Measurements from ENCODE around the gene CYB5R3. TPM values are rescaled to one million over a fixed set of nuclear protein-coding genes. Genes with fewer than 3 reads are reported as not detected.

CYB5R3 gene
- total RNA-seq, 4 donors from 2014 or later, result 107 to 159 (median 138) TPM

DNA sequence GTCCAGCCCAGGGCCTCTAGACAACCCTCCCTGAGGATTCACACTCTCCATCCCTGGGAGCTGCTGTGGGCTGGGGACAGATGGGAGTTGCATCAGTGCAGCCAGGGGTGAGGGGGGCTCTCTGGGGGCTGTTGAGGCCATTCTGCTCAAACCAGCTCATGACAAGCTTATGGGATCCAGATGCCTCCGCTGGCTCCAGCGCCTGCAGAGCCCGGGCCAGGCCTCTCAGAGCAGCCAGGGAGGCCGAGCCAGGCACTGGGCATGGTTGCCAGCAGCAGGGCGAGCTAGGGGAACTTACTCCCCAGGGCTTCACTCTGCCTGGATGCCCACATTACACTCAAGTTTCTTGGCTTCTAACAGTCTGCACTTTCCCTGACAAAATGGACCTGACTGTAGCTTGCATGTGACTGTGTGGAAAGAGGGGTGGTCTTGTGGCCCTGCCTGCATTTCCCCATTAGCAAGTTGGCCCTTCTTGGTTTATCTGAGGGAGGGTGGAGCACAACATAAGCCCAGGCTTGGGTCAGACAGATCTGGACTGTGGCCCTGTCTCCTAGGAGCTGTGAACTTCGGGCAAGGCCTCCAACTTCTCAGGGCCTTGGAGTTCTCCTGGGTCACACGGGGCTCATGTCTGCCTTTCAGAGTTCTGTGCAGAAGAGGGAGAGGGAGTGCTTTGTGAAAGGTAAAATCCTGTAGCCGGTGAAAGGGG is 34.5 kb upstream of the CYB5R3 start:
- Histone ChIP-seq H3K4me3 (no peak overlapping the region), H3K4me1 (peaks cover 60% of the 10 kb centered on the region), H3K36me3 (no peaks in the 10 kb centered on the region), H3K9me3 (no peaks in the 10 kb centered on the region), H3K27ac (peak overlapping the region; percentile 68), H3K27me3 (no peaks in the 10 kb centered on the region)
- WGBS, result 32% methylated on average over 8 of the region's 8 CpGs
- DNase-seq (ENCODE audit: low spot score in 2 of 2), result peak; percentile 90
- no peak for TF ChIP-seq EP300 (IDR thresholded peaks at IDR 0.05)
- TF ChIP-seq, protein P1, sequence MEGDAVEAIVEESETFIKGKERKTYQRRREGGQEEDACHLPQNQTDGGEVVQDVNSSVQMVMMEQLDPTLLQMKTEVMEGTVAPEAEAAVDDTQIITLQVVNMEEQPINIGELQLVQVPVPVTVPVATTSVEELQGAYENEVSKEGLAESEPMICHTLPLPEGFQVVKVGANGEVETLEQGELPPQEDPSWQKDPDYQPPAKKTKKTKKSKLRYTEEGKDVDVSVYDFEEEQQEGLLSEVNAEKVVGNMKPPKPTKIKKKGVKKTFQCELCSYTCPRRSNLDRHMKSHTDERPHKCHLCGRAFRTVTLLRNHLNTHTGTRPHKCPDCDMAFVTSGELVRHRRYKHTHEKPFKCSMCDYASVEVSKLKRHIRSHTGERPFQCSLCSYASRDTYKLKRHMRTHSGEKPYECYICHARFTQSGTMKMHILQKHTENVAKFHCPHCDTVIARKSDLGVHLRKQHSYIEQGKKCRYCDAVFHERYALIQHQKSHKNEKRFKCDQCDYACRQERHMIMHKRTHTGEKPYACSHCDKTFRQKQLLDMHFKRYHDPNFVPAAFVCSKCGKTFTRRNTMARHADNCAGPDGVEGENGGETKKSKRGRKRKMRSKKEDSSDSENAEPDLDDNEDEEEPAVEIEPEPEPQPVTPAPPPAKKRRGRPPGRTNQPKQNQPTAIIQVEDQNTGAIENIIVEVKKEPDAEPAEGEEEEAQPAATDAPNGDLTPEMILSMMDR (IDR thresholded peaks at IDR 0.05), result no peak
- no peak for TF ChIP-seq POLR2A (IDR thresholded peaks at IDR 0.05)

DNA sequence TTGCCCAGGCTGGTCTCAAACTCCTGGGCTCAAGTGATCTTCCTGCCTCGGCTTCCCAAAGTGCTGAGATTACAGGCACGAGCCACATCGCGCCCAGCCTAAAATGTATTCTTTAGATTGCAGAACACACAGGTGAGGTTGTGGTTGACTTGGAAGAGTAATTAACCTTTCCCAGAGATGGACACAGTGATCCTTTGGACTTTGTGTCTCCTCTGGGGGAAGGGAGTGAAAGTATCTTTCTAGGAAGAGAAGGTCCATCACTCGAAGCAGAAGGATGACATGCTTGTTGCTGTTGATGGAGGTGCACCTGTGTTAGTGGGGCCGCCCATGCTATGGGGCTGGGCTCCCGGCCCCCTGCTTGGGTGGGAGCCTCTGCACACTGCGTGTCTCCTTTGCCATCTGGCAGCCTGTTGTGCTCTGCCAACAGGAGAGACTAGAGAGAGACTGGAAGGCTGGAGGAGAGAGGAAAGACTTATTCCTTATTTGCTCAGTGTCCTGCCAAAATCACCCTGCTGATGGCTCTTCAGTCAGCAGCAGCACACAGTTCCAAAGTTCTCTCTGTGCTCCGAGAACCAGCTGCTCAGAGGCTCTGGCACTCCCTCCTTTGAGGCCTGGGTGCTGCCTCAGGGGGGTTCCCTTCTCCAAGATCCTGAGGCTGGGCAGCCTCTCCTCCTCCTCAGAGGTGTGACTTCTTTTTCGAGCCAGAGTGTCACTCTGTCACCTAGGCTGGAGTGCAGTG is 33.1 kb upstream of the CYB5R3 start:
- H3K27me3 ChIP-seq, result no peaks in the 10 kb centered on the region
- H3K27ac ChIP-seq, result peak overlapping the region; percentile 68
- DNase-seq (ENCODE audit: low spot score in 2 of 2), result no peak
- peaks cover 51% of the 10 kb centered on the region for H3K4me1 ChIP-seq
- no peaks in the 10 kb centered on the region for H3K36me3 ChIP-seq
- 65% methylated on average over 10 of the region's 10 CpGs for WGBS
- no peak overlapping the region for H3K4me3 ChIP-seq
- H3K9me3 ChIP-seq, result no peaks in the 10 kb centered on the region
- TF ChIP-seq EP300 (IDR thresholded peaks at IDR 0.05), result no peak
- TF ChIP-seq, protein P1 (IDR thresholded peaks at IDR 0.05), result no peak
- no peak for TF ChIP-seq POLR2A (IDR thresholded peaks at IDR 0.05)
- TF ChIP-seq POLR2AphosphoS5 (IDR thresholded peaks at IDR 0.05), result no peak

DNA sequence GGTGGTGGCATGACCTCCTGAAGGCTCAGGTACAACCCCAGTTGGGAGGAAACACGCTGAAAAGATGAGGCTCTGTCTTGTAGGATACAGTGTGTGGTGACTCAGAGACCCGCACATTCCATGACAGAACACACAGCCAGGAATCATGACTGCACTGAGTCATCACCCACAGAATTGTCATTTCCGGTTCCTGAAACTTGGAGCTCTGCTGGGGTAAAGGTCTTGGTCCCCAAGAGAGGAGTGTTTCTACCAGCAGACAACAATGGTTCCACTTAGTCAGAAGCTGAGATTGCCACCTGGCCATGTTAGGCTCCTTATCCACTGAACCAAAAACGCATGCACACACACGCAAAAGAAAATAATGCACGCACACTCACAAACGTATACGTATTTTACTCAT is 31.5 kb upstream of the CYB5R3 start:
- no peak overlapping the region for H3K27ac ChIP-seq
- WGBS, result 72% methylated on average over 7 of the region's 8 CpGs

DNA sequence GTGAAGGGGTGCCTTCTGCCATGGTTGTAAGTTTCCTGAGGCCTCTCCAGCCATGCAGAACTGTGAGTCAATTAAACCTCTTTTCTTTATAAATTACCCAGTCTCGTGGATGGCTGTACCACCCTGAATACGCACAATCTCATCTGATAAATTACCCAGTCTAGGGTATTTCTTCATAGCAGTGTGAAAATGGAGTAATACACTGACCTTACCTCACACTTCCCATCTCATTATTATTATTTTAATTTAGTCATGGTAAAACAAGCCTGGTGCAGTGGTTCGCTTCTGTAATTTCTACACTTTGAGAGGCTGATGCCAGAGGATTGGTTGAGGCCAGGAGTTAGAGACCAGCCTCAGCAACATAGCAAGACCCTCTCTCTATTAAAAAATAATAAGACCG is 30.5 kb upstream of the CYB5R3 start:
- 94% methylated on average over 4 of the region's 4 CpGs for WGBS

More for the DNA sequence above, 31.5 kb upstream of the CYB5R3 start:
- H3K27me3 ChIP-seq, result no peaks in the 10 kb centered on the region
- DNase-seq (ENCODE audit: low spot score in 2 of 2), result no peak
- H3K36me3 ChIP-seq, result no peaks in the 10 kb centered on the region
- H3K4me1 ChIP-seq, result peaks cover 47% of the 10 kb centered on the region
- H3K9me3 ChIP-seq, result no peaks in the 10 kb centered on the region
- no peak overlapping the region for H3K4me3 ChIP-seq
- TF ChIP-seq POLR2A (IDR thresholded peaks at IDR 0.05), result no peak
- no peak for TF ChIP-seq EP300 (IDR thresholded peaks at IDR 0.05)
- TF ChIP-seq, protein P1 (IDR thresholded peaks at IDR 0.05), result no peak
- peak in 1 of 3 donors; percentile 71 for TF ChIP-seq POLR2AphosphoS5 (IDR thresholded peaks at IDR 0.05)

More for the DNA sequence above, 30.5 kb upstream of the CYB5R3 start:
- Histone ChIP-seq H3K27ac (no peak overlapping the region), H3K4me1 (peaks cover 52% of the 10 kb centered on the region), H3K9me3 (no peaks in the 10 kb centered on the region), H3K4me3 (no peak overlapping the region), H3K36me3 (no peaks in the 10 kb centered on the region), H3K27me3 (no peaks in the 10 kb centered on the region)
- no peak for DNase-seq (ENCODE audit: low spot score in 2 of 2)
- TF ChIP-seq EP300 (IDR thresholded peaks at IDR 0.05) (no peak), POLR2A (IDR thresholded peaks at IDR 0.05) (no peak), POLR2AphosphoS5 (IDR thresholded peaks at IDR 0.05) (no peak)
- TF ChIP-seq, protein P1 (IDR thresholded peaks at IDR 0.05), result no peak

Data from suprapubic skin (tissue), 4 donors.